ENCODE data around the gene TMEM42. TPM values are rescaled to one million over a fixed set of nuclear protein-coding genes. Genes with fewer than 3 reads are reported as not detected.

TMEM42 gene
- total and polyA plus RNA-seq, 2 experiments from 2014 or later, result 7.4 to 13.3 TPM

GRCh38 chr3:44867421-44868111, 5.9 kb downstream of the TMEM42 start:
- no peak overlapping the region for H3K27ac Mint-ChIP-seq
- no peak overlapping the region for H3K4me3 Mint-ChIP-seq
- H3K27me3 ChIP-seq (ENCODE audit: insufficient read depth), result no peaks in the 10 kb centered on the region
- H3K4me2 ChIP-seq, result no peak overlapping the region
- no peaks in the 10 kb centered on the region for H3K9me3 Mint-ChIP-seq
- peaks cover 3% of the 10 kb centered on the region; the same call in 1 of the 2 replicates for H3F3A ChIP-seq (replicated peaks; ENCODE audit: low read depth)
- no peak overlapping the region for H3K27ac ChIP-seq (ENCODE audit: low read depth)
- H3K4me1 Mint-ChIP-seq, result peaks cover 6% of the 10 kb centered on the region; the same call in 2 of the 3 replicates
- no peak for TF ChIP-seq POLR2AphosphoS5 (IDR thresholded peaks at IDR 0.05; ENCODE audit: low read depth)
- no peak for TF ChIP-seq EZH2phosphoT487 (IDR thresholded peaks at IDR 0.05; ENCODE audit: unreplicated experiment)
- no peak for TF ChIP-seq ETS1 (IDR thresholded peaks at IDR 0.05)
- no peak for TF ChIP-seq CREB1 (CRISPR knock-in tag; IDR thresholded peaks at IDR 0.05; ENCODE audit: low read depth)
- TF ChIP-seq ZNF114 (CRISPR knock-in tag; IDR thresholded peaks at IDR 0.05), result no peak
- TF ChIP-seq ZNF462 (CRISPR knock-in tag; IDR thresholded peaks at IDR 0.05), result no peak
- TF ChIP-seq EZH2 (IDR thresholded peaks at IDR 0.05; ENCODE audit: low read depth, unreplicated experiment), result no peak
- TF ChIP-seq STAT1 (IDR thresholded peaks at IDR 0.05; ENCODE audit: unreplicated experiment), result no peak
- no peak for TF ChIP-seq ZNF331 (CRISPR knock-in tag; IDR thresholded peaks at IDR 0.05; ENCODE audit: low read depth)
- TF ChIP-seq NANOG (IDR thresholded peaks at IDR 0.05; ENCODE audit: borderline replicate concordance), result no peak
- TF ChIP-seq REST (IDR thresholded peaks at IDR 0.05; ENCODE audit: unreplicated experiment), result no peak
- no peak for TF ChIP-seq CTCF (conservative IDR thresholded peaks at IDR 0.05; ENCODE audit: low read depth in 2 of 2)
- DNase-seq (ENCODE audit: low spot score) (no peak), ATAC-seq (no peak)
- H3K36me3 ChIP-seq (ENCODE audit: insufficient read depth), result no peaks in the 10 kb centered on the region
- H2AFZ ChIP-seq, result no peak overlapping the region
- peaks cover 5% of the 10 kb centered on the region; the same call in 1 of the 2 replicates for H3K4me1 ChIP-seq (ENCODE audit: insufficient read depth)
- no peak overlapping the region for H3K4me3 ChIP-seq
- H3K9me2 ChIP-seq (ENCODE audit: insufficient read depth), result no peaks in the 10 kb centered on the region
- H3K79me2 ChIP-seq (replicated peaks; ENCODE audit: insufficient read depth), result no peaks in the 10 kb centered on the region; the same call in 1 of the 2 replicates
- H3K27me3 Mint-ChIP-seq (ENCODE audit: insufficient read depth, low read depth, poor library complexity), result peaks cover 17% of the 10 kb centered on the region
- peaks cover 31% of the 10 kb centered on the region for H3K36me3 Mint-ChIP-seq (ENCODE audit: low read depth)
- no peaks in the 10 kb centered on the region; the same call in 1 of the 2 replicates for H4K20me1 ChIP-seq (replicated peaks; ENCODE audit: insufficient read depth)

All from GM23338 (cell line).